Esophagus muscularis mucosa (tissue), 4 donors: ENCODE measurements around the gene RNH1. TPM values are rescaled to one million over a fixed set of nuclear protein-coding genes. Genes with fewer than 3 reads are reported as not detected.

Experiments used
- DNase-seq: peaks from one replicate; pipeline ENCODE4 v3.0.0-alpha.2; 2017; ENCODE audit errors: extremely low spot score
- H3K27ac ChIP-seq, 4 donors: fragments of 200-600 bp; sonication (generic); replicated peaks in 1 of 4; 1 replicate in 3 of 4; 2 replicates in 1 of 4; pipeline ENCODE4 v1.5.1; 2016 to 2019; ENCODE audit warnings: mild to moderate bottlenecking in 1 of 4
- H3K27me3 ChIP-seq, 4 donors: fragments of 200-600 bp; sonication (generic); one replicate each; pipeline versions ENCODE4 v1.5.1 to v1.6.0; 2016 to 2019
- H3K36me3 ChIP-seq, 4 donors: fragments of 200-600 bp; sonication (generic); one replicate each; pipeline ENCODE4 v1.5.1; 2016 to 2019
- H3K4me1 ChIP-seq, 4 donors: fragments of 200-600 bp; sonication (generic); one replicate each; pipeline ENCODE4 v1.5.1; 2016 to 2019
- H3K4me3 ChIP-seq, 4 donors: fragments of 200-600 bp; sonication (generic); 1 replicate in 2 of 4; 2 replicates in 2 of 4; pipeline ENCODE4 v1.5.1; 2016 to 2019; ENCODE audit warnings: mild to moderate bottlenecking in 4 of 4, moderate library complexity in 1 of 4
- H3K9me3 ChIP-seq, 4 donors: fragments of 200-600 bp; sonication (generic); 1 replicate in 3 of 4; 2 replicates in 1 of 4; pipeline ENCODE4 v1.5.1; 2016 to 2019
- EP300 ChIP-seq: sonication (generic); formaldehyde crosslinking; IDR thresholded peaks from one replicate; pipeline ENCODE4 v1.6.1; 2017; ENCODE audit warnings: antibody characterized with exemption
- POLR2A ChIP-seq: fragments of 450-650 bp; IDR thresholded peaks from one replicate; pipeline ENCODE4 v1.6.1; 2017; ENCODE audit warnings: antibody characterized with exemption, moderate library complexity, mild to moderate bottlenecking, low read depth
- POLR2AphosphoS5 ChIP-seq, 2 donors: sonication (generic); formaldehyde crosslinking; IDR thresholded peaks; one replicate each; pipeline ENCODE4 v1.6.1; 2017; ENCODE audit warnings: antibody characterized with exemption in 2 of 2
- WGBS: methylation state at CpG from one replicate; pipeline ENCODE4 v1.1.5; 2018; 5-methylcytosine and 5-hydroxymethylcytosine counted together
- intact Hi-C: fragments of 100-400 bp; cut with DNase I; formaldehyde crosslinking; loops from one replicate; pipeline ENCODE4 v1.15.1; 2023
- total RNA-seq, 4 donors: library from RNA; depleted of rRNA; stranded (reverse); fragments of >200 nt; gene quantifications; one replicate each; pipeline versions ENCODE4 v1.1.0 to v1.2.1, GENCODE V29; 2016
- TF ChIP-seq, protein P1 (sequence below), 3 experiments: fragments of 200-600 bp in 2 of 3; fragments of 450-650 bp in 1 of 3; sonication (generic) in 2 of 3; IDR thresholded peaks; one replicate each; pipeline ENCODE4 v1.5.1; 2017 to 2019; ENCODE audit warnings: antibody characterized with exemption in 3 of 3, mild to moderate bottlenecking in 2 of 3, moderate library complexity in 1 of 3

The RNH1 gene
- total RNA-seq, 4 donors from 2014 or later: 280 to 367 (median 334) TPM

DNA sequence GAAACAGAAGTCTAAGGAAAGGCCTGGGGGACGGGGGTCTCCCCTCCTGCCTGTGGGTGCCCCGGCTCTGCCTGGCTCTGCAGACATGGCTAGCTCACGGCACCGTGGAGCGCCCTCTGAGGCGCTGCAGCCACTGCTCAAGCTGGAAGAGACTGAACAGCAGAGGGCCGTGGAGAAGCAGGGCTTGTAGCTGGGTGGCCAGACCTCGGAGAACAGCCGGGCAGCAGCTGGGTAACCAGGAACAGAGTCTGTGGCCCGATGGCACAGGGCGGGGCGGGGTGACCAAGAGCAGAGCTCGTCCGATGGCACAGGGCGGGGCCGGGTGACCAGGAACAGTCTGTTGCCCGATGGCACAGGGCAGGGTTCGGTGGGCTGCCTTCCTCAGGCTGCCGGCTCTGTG is 18.1 kb downstream of the RNH1 start:
- Histone ChIP-seq H3K9me3 (no peaks in the 10 kb centered on the region), H3K36me3 (peaks cover 11 to 64% (median 62%) of the 10 kb centered on the region in 4 donors), H3K27ac (no peak overlapping the region), H3K27me3 (no peaks in the 10 kb centered on the region), H3K4me3 (no peak overlapping the region), H3K4me1 (no peaks in the 10 kb centered on the region)
- intact Hi-C loops: no loop called here
- 73% methylated on average over 6 of the region's 19 CpGs for WGBS
- TF ChIP-seq EP300 (no peak), POLR2A (no peak), POLR2AphosphoS5 (IDR thresholded peaks at IDR 0.05) (no peak)
- TF ChIP-seq, protein P1, sequence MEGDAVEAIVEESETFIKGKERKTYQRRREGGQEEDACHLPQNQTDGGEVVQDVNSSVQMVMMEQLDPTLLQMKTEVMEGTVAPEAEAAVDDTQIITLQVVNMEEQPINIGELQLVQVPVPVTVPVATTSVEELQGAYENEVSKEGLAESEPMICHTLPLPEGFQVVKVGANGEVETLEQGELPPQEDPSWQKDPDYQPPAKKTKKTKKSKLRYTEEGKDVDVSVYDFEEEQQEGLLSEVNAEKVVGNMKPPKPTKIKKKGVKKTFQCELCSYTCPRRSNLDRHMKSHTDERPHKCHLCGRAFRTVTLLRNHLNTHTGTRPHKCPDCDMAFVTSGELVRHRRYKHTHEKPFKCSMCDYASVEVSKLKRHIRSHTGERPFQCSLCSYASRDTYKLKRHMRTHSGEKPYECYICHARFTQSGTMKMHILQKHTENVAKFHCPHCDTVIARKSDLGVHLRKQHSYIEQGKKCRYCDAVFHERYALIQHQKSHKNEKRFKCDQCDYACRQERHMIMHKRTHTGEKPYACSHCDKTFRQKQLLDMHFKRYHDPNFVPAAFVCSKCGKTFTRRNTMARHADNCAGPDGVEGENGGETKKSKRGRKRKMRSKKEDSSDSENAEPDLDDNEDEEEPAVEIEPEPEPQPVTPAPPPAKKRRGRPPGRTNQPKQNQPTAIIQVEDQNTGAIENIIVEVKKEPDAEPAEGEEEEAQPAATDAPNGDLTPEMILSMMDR (IDR thresholded peaks at IDR 0.05): no peak
- DNase-seq: no peak

DNA sequence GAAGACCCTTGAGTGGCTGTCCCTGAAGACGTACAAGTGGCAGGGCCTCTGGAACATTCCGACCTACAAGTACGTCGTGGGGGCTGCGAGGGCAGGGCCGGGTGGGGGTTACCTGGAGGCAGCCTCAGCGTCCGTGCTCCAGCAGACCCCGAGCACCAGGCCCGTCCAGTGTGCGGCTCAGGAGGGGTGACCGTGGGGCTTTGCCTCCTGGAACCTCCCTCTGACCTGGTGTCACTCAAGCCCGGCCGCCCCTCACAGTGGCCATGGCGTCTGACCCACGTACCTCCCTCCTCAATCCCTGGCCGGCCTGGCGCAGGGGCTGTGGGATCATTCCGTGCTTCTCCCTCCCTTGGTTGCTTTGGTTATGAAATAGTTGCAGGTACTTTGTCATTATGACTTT is 18.5 kb downstream of the RNH1 start:
- 93% methylated on average over 15 of the region's 19 CpGs for WGBS
- TF ChIP-seq EP300: no peak
- no peak for TF ChIP-seq POLR2AphosphoS5 (IDR thresholded peaks at IDR 0.05)
- no peak for TF ChIP-seq POLR2A
- TF ChIP-seq, protein P1 (IDR thresholded peaks at IDR 0.05): no peak
- peaks cover 7 to 60% (median 58%) of the 10 kb centered on the region in 4 donors for H3K36me3 ChIP-seq
- no peak for DNase-seq
- no peaks in the 10 kb centered on the region for H3K9me3 ChIP-seq
- intact Hi-C loops: no loop called here
- no peak overlapping the region for H3K4me3 ChIP-seq
- H3K27me3 ChIP-seq: no peaks in the 10 kb centered on the region
- no peaks in the 10 kb centered on the region for H3K4me1 ChIP-seq
- no peak overlapping the region for H3K27ac ChIP-seq

DNA sequence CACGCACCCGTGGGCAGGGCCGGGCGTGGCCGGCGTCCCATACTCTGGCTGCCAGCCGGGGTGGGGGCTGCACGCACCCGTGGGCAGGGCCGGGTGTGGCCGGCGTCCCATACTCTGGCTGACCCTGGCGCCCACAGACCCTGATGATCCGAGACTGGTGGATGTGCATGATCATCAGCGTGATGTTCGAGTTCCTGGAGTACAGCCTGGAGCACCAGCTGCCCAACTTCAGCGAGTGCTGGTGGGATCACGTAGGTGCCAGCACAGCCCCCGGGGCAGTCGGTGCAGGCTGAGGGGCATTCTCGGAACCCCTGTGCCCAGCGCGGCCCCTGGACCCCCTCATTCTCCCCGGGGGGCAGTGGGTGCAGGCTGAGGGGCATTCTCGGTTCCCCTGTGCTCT is 19.0 kb downstream of the RNH1 start:
- H3K4me3 ChIP-seq: no peak overlapping the region
- H3K4me1 ChIP-seq: no peaks in the 10 kb centered on the region
- 89% methylated on average over 17 of the region's 25 CpGs for WGBS
- DNase-seq: no peak
- intact Hi-C loops: no loop called here
- no peaks in the 10 kb centered on the region for H3K9me3 ChIP-seq
- H3K36me3 ChIP-seq: peaks cover 5 to 54% (median 53%) of the 10 kb centered on the region in 4 donors
- no peak for TF ChIP-seq EP300
- no peak for TF ChIP-seq POLR2AphosphoS5 (IDR thresholded peaks at IDR 0.05)
- TF ChIP-seq POLR2A: no peak
- TF ChIP-seq, protein P1 (IDR thresholded peaks at IDR 0.05): no peak
- no peak overlapping the region for H3K27ac ChIP-seq
- no peaks in the 10 kb centered on the region for H3K27me3 ChIP-seq

DNA sequence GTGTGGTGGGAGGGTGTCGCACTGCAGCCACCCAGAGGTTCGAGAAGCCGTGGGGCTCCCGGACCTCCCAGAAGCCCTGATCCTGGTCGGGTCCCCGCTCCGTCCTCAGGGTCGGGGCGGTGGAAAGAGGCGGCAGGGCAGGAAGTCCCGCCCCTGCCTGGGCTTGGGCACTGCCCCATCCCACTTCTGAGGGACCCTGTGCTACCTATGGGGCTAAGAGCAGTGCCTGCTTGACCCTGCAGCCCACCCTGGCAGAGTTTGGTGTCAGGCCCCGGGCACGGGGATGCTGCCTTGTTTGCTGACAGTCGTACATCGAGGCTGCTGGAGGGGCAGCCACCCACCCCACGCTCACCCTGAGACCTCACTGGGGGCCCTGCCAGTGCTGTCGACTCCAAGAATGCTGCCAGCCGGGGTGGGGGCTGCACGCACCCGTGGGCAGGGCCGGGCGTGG is 19.4 kb downstream of the RNH1 start:
- Histone ChIP-seq H3K27ac (no peak overlapping the region), H3K4me3 (no peak overlapping the region), H3K27me3 (no peaks in the 10 kb centered on the region), H3K36me3 (peaks cover 5 to 50% (median 48%) of the 10 kb centered on the region in 4 donors), H3K9me3 (no peaks in the 10 kb centered on the region), H3K4me1 (no peaks in the 10 kb centered on the region)
- intact Hi-C loops: no loop called here
- WGBS: no CpG with 5 or more reads among the region's 22 CpGs
- DNase-seq: no peak
- TF ChIP-seq, protein P1 (IDR thresholded peaks at IDR 0.05): no peak
- no peak for TF ChIP-seq POLR2AphosphoS5 (IDR thresholded peaks at IDR 0.05)
- TF ChIP-seq EP300: no peak
- no peak for TF ChIP-seq POLR2A

DNA sequence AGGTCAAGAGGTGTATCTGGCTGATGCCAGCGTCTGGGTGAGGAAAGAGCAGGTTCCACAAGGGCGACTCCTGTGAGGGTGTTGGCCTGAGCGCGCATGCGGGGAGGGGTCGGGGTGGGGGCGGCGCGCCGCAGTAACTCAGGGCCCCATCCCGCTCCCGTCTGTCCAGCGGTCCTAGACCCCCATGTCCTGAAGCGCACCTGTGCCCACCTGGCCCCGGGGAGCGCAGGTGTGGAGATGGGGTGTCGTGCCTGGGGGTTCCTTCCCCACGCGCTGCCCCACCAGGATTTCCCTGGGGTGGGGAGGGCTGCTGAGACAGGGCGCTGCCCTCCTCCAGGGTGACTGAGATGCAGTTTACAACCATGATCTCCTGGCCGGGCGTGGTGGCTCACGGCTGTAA is 20.9 kb downstream of the RNH1 start:
- 95% methylated on average over 23 of the region's 23 CpGs for WGBS
- TF ChIP-seq POLR2AphosphoS5 (IDR thresholded peaks at IDR 0.05) (no peak), POLR2A (no peak), EP300 (no peak)
- TF ChIP-seq, protein P1 (IDR thresholded peaks at IDR 0.05): no peak
- no peak overlapping the region for H3K27ac ChIP-seq
- H3K36me3 ChIP-seq: peaks cover 5 to 46% (median 44%) of the 10 kb centered on the region in 4 donors
- H3K27me3 ChIP-seq: no peaks in the 10 kb centered on the region
- no peak overlapping the region for H3K4me3 ChIP-seq
- no peaks in the 10 kb centered on the region for H3K9me3 ChIP-seq
- intact Hi-C loops: no loop called here
- DNase-seq: no peak
- no peaks in the 10 kb centered on the region for H3K4me1 ChIP-seq
